ENCODE data around the gene RNF208.

DNA sequence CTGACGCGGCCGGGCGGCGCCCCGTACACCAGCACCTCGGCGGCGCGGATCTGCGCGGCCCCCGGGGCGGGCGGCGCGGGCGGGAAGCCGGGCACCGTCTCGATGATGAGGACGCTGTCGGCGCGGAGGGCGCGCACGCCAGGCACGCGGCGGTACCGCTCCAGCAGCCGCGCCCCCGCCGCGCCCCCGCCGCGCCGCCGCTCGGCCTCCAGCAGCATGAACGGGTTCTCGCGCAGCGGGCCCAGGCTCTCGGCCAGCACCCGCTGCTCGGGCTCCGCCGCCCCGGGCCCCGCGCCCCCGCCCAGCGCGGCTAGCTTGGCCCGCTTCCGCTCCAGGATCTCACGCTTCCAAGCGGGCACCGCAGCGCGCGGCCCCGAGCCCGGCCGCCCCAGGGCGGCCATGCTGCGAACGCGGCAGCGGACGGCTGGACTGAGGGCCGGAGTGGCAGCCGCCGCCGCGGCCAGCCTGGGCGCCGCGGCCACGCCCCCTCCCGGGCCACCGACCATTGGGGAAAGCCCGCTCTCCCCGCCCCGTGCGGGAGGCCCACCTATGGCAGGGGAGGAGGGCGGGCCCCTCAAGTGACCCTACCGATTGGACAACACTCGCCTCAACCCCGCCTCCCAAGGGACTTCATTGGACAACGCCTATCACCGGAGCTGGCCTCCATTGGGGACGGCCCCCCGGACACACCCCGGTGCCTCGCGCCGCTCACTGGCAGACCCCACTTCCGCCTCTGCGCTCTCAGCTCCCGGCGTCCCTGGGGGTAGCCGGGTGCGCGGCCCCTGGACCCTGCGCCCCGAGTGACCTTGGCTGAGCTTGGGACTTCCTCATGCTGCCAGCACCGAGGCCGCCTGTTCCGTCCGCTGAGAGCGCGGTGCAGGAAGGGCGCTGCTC, 21.5 kb downstream of the RNF208 start, which contains the start of gene TPRN:
- TF ChIP-seq, protein P1, sequence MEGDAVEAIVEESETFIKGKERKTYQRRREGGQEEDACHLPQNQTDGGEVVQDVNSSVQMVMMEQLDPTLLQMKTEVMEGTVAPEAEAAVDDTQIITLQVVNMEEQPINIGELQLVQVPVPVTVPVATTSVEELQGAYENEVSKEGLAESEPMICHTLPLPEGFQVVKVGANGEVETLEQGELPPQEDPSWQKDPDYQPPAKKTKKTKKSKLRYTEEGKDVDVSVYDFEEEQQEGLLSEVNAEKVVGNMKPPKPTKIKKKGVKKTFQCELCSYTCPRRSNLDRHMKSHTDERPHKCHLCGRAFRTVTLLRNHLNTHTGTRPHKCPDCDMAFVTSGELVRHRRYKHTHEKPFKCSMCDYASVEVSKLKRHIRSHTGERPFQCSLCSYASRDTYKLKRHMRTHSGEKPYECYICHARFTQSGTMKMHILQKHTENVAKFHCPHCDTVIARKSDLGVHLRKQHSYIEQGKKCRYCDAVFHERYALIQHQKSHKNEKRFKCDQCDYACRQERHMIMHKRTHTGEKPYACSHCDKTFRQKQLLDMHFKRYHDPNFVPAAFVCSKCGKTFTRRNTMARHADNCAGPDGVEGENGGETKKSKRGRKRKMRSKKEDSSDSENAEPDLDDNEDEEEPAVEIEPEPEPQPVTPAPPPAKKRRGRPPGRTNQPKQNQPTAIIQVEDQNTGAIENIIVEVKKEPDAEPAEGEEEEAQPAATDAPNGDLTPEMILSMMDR (IDR thresholded peaks at IDR 0.05 in 2 of 3, conservative IDR thresholded peaks at IDR 0.05 in 1 of 3; ENCODE audit: control insufficient read depth in 2 of 3, extremely low read depth in 1 of 3, insufficient read depth in 1 of 3, low read depth in 3 of 3, low read length in 3 of 3) = no peak
- no peak for TF ChIP-seq TCF3 (IDR thresholded peaks at IDR 0.05; ENCODE audit: borderline replicate concordance, insufficient read depth, low read depth, low read length)
- no peak for TF ChIP-seq ZNF384 (IDR thresholded peaks at IDR 0.05; ENCODE audit: borderline replicate concordance, low read depth, low read length)
